NCI-H128 (cell line): ENCODE data around the gene PANX1.

Experiments
- DNase-seq: peaks from one replicate; lab custom pipeline; 2025; ENCODE audit not compliant: unreplicated experiment; lab: John Stamatoyannopoulos, UW

Gene PANX1

GRCh38 chr11:94184362-94184761, 55.7 kb downstream of the PANX1 start:
- DNase-seq = no peak

- DNase-seq = no peak
Observed at GRCh38 chr11:94184846-94185245, 56.2 kb downstream of the PANX1 start.

GRCh38 chr11:94185416-94186084, 56.9 kb downstream of the PANX1 start:
- DNase-seq = no peak

DNA sequence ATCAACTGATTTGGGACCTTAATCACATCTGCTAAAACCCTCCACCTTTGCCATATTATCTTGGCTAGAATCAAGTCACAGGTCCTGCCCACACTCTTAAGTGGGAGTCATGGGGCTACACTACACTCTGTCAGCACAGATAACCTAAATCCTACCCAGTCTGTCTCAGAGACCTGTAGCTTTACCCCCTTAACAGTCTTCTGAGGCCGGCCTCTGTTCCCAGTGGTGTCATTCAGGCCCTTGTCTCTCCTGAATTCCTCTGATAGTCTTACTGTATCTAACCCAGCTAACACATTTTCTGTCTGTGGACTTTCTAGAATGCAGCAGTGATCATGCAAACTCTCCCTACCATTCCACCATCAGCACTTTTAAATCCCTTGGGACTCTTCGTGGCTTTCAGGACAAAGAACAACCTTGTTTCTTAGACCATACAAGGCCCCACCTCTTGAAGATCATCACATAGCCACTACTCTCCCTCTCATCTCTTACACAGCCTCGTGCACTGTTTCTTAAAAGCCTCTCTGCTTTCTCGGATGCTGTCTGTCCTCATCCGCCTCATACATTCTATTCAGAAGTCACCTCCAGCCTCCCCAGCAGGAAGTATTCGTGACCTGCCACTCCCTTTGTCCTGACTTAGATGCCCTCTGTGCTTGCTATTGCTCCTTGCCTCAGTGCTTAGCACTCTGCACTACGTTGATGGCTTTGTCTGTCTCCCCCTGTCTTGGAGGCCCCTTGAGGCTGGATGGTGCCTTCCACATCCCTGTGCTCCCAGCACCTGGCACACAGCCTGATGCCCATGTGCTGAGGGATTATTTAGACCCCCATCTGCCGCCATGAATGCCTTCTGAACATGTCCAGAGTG, 57.9 kb downstream of the PANX1 start:
- DNase-seq = no peak

- DNase-seq = no peak
Observed at GRCh38 chr11:94193288-94193687, 64.6 kb downstream of the PANX1 start.

GRCh38 chr11:94194712-94195111, 66.1 kb downstream of the PANX1 start:
- DNase-seq = no peak

- DNase-seq = no peak
Observed at GRCh38 chr11:94196363-94196762, 67.7 kb downstream of the PANX1 start.

- DNase-seq = no peak
Observed at GRCh38 chr11:94198718-94199117, 70.1 kb downstream of the PANX1 start.

DNA sequence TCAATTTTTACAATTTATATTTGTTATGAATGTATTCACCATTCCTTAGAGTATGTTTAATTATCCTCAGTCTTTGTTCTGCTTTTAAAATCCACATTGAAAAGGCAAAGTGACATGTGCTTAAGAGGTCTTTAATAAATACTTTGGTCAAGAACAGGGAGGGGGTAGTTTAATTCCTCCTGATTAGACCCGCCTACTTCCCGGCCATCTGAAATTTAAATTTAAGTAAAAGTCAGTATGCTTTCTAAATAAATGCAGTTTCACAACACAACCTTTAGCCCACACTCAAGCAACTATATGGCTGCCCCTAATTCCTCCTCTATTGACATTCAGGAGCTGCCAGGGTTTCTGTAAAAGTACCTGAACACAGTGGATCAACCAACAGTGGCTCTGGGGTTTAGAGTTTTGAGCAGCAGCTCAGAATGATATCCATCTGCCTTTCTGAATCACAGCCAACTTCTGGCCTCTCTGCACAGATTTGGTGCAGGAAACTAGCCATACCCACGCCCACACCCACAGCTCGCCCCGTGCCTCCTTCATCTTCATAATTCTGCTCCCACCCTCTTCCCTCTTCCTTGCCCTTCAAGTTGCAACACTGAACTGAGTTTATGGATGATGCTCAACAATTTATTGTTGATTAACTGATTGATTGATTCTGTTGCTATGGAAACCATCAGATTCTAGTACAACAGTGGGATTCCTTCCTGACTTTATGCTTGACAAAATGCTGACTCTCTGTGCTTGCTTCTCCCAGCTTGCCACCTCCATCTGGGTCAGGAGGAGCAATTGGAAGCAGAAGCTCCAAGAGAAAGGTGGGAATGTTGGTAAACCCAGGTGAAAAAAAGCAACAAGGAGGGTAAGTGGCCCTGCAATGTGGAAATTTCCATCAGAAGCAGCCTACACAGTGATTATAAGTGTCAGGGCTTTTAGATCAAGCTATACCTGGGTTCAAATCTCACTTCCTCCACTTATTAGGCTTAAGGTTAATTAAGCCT, 70.8 kb downstream of the PANX1 start:
- no peak for DNase-seq

GRCh38 chr11:94201004-94201465, 72.4 kb downstream of the PANX1 start:
- no peak for DNase-seq

DNA sequence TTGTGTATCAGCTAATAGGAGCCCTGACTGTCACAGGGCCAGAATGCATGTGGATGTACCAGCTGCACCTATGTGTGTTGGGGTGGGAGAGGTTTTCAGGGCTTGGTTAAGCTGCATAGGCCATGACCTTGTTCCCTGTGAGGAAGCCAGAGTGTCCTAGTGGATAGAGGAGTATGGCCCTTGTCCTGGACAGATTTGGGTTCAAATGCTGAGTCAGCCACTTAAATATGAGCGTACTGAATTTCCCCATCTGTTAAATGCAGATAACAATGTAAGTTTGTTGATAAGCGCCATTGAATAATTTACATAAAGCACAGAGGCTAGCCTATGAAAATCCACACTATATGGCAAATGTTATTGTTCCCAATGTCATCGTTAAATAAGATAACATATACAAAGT, 74.4 kb downstream of the PANX1 start:
- no peak for DNase-seq

GRCh38 chr11:94211261-94211830, 82.7 kb downstream of the PANX1 start:
- DNase-seq = no peak

GRCh38 chr11:94212898-94213297, 84.3 kb downstream of the PANX1 start:
- no peak for DNase-seq

GRCh38 chr11:94217705-94218104, 89.1 kb downstream of the PANX1 start:
- no peak for DNase-seq

DNA sequence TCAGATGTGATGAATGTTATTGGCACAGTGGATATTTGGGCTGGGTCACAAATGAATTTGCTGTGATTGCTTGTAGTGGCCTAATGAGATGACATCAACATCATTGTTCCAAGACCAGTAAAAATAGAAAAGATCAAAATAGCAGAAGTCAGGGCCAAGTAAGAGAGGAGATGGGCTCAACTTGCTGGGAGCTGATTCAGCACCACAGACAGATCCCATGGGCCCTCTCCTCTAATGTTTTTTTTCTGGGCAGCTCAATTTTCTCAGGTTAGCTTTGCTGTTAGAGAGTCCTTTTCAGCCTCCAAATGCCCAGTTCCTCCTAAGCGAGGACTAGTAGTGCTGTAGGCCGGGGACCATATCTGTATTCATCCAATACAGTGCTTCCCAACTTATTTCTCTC, 89.7 kb downstream of the PANX1 start:
- no peak for DNase-seq

GRCh38 chr11:94219771-94220170, 91.1 kb downstream of the PANX1 start:
- DNase-seq = no peak

DNA sequence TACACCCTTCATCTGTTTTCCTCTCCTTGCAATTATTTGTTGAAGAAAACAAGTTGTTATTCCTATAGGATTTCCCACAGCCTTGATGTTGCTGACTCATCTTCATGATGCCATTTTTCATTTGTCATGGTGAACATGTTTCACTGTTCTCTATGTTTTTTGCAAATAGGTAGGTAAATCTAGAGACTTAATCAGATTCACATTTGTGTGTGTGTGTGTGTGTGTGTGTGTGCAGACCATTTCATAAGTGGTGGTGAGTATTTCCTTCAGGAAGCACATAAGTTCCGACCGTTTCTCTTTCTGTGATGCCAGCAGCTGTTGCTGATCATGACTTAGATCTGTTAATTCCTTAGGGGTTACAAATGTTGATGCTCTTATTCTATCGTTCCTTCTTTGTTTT, 95.4 kb downstream of the PANX1 start:
- DNase-seq = no peak
